Ishikawa (cell line): ENCODE results near the gene COX7B.

Experiments used
- CEBPB ChIP-seq: IDR thresholded peaks from 2 replicates; pipeline ENCODE4 v1.6.1; 2012
- ZBTB7A ChIP-seq: IDR thresholded peaks from 2 replicates; pipeline ENCODE4 v1.6.1; 2012; ENCODE audit warnings: low read depth

GRCh38 chrX:77892887-77893286 lies 6.4 kb upstream of the COX7B start:
- no peak for TF ChIP-seq CEBPB
- TF ChIP-seq ZBTB7A: no peak
